ENCODE results near the gene SLCO2A1.
A peak's percentile ranks its signal among the peaks of the same experiment; 100 is the strongest.

Gene SLCO2A1

DNA sequence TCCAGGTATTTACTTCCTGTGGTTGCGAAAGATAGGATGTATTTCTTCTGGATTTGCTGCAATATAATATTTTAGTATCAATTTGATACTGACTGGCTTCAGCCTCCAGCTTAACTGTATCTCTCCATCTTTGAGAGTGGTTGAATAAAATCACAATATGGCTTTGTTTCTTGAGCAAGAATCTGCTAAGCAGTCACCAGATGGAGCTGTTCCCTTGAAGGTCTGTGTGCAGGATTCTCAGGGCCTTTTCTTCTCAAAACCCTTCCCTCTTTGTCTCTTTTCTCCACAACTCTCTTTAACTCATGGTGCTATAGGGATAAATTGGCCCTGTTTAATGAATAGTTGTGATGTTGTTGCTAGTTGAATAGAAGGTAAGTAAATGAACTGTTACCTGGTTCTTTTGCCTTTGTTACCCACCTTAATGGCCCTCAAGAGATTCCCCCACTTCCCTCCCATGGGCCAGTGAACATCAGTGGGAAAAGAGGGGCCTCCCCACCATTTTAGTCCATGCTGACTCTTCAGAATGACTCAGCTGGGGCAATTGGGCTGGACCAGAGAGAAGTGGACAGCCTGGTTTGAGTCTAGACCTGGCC lies 99.3 kb downstream of the SLCO2A1 start:
- DNase-seq: no peak

DNA sequence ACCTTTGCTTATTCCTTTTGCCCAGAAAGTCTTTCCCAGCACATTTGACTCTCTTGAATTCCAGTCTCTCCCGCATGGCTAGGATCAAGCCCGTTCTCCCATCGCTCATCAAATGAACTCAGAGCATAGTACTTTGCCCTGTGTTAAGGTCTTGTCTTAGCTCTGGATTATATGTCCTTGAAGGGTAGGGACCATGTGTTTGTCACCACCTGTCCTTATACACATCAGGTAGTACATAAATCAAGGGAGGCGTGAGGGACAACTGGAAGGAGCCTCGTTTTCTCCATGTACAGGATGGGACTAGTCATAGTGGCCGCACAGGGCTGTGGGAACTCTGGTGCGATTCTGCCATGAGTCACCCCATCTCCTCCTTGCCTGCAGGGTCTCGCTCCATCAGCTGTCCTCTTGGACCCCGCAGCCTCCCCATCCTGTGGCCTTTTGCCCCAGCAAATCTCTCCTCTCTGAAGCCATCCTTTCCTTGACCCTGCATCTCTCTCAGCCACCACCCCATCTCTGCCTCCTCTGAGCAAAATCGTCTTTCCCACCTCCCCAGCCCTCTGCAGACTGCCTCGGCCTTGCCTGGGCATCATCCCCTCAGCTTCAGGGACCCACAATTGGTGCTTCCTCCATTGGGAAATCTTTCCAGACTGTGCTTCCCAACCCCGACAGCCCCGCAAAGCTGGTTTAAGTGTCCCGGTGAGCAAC lies 100.7 kb downstream of the SLCO2A1 start:
- DNase-seq: no peak

DNA sequence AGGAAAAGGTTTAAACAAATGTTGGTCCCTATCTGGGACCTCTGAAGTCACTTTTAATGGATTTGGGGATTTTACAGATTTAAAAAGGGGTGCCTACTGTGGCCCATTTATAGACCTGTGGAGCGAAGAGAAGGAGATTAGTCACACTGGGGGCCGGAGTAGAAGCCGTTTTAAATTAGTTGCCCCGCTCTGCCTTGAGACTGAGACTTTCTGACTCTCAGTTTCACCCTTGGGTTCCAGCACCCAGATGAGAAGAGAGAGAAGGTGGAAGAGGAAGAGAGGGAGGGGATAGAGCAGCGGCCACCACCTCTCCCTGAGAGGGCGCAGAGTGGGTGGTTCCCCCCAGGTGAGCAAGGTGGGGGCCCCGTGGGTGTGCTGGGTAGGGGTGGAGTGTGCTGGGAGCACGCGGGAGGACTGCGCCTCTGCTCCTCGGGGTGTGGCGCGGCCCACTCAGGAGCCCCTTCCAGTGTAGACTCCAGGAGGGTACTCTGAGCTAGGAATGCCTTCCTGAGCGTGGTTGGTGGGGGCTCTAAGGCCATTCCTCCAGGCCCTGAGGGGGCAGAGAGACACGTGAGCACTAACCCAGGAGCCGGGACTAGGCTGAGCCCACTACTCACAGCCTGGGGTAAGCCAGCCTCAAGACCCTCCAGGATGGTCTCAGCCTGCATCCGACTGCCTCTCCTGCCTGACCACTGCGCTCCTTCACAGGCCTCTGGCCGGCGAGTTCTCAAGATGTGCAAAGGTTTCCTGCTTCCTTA lies 101.4 kb downstream of the SLCO2A1 start:
- no peak for DNase-seq

DNA sequence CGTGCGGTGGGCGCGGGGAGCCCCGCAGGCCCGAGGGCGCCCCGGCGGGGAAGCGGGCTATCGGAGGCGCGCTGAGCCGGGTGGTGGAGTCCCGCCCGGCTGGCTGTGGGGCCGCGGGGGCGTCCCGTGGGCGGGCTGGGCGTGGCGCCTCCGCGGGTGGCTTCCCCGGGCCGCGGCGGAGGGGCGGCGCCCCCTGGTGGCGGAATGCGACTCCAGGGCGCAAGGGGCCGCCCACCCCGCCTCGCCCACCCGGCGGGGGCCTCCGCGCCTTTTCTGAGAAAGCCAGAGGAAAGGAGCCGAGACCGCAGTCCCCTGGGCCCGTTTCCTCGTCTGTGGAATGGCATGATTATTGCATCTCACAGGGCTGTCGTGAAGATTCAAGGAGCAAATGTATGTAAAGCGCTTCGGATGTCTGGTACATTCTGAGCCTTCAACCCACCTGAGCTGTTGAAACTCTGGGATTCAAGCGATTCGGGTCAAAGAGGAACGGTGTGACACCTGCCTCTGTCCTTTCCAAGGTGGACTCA lies 102.1 kb downstream of the SLCO2A1 start:
- peak; percentile 46 for DNase-seq

DNA sequence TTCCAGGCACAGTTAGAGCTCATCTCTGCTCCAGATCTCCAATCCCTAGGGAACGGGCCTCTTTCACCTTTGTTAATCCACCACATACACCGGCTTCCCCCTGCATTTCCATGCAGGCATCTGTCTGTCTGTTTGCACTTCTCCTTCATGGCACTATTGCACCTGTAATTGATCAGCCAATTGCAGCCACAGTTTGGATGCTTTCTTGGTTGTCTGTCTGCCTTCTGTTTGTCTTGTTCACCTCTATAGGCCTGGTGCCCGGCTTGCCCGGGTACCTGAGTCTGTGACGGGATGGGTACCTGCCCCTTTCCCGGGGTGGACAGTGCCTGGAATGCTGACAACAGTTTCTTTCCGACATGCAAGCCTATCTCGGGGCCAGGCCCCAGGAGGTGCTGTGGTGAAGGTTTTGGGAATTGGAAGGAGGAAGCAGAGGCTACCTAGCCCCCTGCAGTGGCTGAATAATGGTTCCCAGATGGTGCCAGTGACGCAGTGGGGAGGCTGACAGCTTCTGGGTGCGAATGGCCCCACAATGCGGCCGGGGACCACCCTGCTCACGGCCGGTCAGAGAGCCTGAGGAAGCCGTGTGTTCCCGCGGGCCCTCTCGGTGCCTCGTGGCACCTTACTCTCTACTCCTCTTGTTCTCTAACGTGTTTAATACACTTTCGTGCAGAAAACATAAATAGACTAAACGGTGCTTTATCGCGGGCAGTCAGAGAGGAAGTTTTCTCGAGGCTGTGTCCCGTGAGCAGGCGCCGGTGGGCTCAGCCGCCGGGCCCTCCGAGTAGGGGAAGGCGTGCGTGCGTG lies 102.8 kb downstream of the SLCO2A1 start:
- no peak for DNase-seq

DNA sequence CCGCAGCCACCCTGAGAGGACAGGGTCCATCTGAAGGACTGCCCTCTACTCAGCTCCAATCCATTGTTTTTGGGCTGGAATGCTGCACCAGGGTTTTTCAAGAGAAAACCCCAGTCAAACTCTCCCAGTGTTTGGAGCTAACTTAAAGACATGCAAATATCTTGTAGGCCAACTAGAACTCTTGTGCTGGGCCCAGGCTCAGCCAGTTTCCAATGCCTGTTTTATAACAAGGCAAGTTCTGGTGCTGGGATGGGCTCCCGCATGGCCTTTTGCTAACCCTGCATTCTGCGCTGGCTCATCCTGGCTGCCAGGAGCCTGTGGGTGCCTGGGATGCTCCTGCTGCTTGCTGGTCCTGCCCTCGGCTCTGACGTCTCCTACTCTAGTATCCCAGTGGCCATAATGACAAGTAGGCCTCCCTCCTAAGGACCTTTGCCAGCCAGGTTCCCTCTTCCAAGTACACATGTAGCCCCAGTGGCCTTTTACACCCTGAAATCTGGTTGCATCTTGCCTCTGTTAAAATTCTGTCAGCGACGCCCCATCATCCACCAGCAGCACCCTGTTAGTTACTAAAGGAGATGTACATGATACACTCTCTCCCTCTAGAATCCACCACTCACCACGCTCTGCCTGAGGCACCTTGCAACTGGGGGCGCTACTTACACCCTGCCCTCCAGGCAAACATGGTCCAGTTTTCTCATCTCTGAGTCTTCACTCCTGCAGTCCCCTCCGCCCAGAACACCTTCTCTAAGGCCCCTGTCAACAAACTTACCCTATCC lies 103.6 kb downstream of the SLCO2A1 start:
- DNase-seq: no peak

DNA sequence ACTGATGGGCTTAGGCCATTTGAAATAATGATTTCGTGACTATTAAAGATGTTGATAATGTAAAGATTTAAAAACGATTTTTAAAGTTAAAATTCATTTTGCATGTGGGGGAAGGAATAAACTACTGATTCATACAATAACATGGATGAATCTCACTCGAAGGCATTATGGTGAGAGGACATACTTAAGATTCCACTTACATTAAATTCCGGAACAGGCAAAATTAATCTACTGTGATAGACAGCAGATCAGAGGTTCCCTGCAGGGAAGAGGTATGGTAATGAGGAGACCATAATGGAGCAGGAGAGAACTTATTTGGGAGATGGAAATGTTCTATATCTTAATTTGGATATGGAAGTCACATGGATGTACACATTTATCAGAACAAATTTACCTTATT lies 105.7 kb downstream of the SLCO2A1 start:
- no peak for DNase-seq

DNA sequence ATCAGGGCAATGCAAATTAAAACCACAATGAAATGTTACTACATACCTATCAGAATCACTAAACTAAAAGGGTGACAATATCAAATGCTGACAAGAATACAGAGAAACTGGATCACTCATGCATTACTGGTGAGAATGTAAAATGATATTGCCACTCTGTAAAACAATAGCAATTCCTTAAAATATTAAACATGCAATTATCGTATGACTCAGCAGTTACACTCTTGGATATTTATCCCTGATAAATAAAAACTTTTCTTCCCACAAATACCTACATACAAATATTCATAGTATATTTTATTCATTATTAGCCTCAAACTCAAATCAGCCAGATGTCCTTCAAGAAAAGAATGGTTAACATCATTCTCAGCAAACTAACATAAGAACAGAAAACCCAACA lies 108.1 kb downstream of the SLCO2A1 start:
- no peak for DNase-seq

DNA sequence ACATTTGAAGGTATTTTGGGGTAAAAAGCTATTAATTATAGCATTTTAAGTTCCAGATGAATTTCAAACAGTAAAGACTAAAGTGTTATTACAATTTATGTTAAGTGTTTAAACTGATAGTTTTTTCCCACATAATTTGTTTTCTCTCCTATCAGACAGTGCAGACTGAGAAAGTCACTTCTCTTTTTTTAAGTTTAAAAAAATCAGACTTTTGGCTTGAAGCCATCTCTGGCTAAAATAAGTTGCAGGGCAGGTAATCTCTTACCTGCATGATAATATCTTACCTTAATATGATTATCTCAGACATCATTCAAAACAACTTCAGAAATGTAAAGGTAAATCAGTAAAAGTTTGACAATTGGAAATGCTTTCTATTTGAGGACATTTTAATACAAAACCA lies 112.6 kb downstream of the SLCO2A1 start:
- DNase-seq: no peak

DNA sequence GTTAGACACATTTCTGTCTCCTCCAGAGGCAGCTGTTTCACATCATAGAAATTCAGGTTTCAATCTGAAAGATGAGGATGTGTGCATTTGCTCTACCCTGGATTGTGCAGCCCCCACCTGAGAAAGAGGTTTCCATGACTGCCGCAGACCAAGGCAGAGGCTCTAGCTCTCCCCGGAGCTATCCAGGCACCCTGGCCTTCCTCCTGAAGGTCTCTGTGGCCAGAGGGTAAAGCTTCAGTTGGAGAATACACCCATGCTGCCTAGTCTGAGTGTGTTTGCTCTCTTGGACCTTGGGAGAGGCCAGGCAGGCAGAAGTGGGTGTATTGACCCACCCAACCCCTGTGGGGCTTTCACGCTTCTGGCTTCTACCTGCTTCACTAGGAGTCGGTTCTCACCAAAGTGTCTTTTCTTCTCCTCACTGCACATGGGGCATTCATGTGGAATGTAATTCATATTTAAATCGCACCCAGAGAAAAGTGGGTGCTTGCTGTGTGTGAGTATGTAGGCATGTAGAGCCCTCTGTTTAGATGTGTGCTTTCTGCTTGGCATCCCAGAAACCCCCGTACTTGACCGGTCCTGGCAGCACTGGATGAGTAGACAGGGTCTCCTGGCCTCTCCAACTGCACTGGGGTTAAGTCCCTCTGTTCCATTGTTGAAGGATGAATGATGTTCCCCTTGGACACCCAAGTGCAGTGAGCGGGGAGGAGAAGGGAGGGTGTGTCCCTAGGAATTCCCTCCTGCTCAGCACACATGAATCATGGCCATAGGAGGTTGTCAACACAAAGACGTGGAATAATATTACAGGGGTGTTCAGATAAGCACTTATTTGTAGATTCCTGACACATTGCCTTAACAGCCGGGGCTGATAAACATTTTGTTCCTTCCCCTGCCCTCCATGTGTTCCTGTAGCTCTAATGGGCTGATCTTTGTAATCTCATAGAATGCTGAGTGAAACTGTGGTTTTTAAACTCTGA lies 113.8 kb downstream of the SLCO2A1 start:
- no peak for DNase-seq

DNA sequence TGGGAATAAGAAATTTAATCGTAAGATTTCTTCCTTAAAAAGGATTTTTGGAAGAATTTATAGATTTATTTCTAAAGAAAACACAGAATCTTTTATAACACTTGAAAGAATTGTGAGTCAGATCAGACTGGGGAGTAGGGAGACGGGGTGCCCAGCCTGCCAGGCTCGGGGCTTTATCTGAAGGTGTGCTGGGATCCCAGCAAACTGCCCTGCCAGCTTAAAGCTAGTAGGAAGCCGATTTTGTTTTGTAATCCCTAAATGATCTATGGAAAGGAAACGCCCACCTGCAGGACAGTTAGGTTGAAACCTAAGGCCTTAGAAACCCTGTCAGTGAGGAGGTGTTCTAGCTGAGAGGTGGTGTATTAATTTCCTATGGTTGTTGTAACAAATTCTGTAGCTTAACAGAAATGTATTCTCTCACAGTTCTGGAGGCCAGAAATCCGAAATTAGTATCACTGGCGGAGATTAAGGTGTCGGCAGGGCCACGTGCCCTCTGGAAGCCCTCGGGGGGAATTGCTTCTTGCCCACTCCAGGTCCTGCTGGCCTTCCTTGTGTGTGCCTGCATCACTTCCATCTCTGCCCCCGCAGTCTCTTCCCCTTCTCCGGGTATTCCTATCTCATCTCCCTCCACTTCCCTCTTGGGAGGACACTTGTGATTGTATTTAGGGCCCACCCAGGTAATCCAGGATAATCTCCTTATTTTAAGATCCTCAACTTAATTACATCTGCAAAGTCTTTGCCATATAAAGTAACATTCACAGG lies 114.7 kb downstream of the SLCO2A1 start:
- no peak for DNase-seq

DNA sequence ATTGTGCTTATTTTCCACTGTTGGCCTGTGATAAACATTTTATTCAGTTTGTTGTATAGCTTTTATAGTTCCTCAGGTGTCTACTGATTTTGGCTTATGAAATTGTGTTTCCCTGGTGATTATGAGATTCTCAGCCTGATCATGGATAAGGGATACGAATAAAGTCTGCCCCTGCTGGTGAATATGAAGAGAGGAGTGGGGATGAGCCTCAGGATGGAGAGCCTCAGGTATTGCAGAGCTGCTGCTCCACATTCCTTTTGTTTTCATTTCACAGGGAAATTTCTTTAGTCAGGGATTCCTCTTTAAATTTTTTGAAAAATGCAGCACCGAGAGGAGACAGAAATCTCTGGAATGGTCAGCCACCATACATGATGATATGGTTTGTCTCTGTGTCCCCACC lies 119.3 kb downstream of the SLCO2A1 start:
- no peak for DNase-seq

DNA sequence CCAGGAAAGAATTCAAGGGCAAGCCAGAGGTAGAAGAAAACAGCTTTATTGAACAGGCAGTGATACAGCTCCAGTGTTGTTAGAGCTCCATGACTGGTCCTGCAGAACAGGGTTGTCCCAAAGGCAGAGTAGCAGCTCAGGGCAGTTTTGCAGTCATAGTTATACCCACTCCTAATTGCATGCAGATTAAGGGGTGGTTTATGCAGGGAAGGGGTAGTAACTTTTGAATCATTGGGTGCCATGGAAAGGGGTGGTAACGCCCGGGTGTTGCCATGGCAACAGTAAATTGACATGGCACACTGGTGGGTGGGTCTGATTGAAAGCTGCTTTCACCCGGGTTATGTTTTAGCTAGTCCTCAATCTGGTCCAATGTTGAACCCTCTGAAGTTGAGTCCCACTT lies 124.3 kb downstream of the SLCO2A1 start:
- DNase-seq: no peak

DNA sequence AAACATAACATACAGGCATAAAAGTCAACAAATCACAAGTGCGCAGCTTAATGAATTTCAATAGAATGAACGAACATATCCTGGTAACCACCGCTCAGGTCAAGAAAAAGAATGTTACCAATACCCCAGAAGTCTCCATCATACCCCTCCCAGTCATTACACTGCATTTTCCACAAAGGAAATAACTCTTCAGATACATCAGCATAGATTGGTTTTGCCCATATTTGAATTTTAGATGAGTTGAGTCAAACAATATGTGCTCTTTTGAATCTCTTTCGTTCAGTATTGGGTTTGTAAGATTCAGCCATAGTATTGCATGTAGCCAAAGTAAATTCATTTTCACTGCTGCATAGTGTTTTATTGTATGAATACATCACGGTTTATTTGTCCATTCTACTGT lies 127.9 kb downstream of the SLCO2A1 start:
- no peak for DNase-seq

DNA sequence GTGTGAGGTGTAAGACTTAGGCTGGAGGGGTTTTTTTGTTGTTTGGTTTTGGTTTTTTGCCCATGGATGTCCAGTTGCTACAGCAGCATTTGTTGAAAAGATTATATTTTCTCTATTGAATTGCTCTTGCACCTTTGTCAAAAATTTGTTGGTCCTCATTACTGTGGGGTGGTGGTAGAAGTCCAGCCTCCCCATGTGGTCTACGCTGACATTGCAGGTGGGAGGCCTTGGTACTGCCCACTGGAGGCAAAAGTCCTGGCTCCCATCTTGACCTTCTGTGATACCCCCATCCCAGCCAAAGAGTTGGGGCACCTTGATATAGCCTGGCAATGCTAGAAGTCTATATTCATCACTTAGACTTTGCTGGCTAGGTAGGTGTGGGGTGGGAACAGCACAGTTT lies 128.6 kb downstream of the SLCO2A1 start:
- DNase-seq: no peak

DNA sequence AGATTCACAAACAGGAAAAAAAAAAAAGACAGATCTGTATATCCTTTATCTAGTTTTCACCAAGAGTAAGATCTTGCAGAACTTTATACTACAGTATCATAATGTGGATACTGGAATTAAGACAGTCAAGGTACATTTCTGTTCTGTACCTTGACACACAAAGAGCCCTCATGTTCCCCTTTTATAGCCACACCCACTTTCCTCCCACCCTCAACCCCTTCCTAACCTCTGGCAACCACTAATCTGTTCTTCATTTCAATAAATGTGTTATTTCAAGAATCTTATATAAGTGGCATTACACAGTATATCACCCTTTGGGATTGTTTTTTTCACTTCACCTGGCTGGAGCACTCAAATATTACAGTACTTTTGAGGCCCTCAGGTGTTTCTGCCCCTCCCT lies 130.4 kb downstream of the SLCO2A1 start:
- no peak for DNase-seq

DNA sequence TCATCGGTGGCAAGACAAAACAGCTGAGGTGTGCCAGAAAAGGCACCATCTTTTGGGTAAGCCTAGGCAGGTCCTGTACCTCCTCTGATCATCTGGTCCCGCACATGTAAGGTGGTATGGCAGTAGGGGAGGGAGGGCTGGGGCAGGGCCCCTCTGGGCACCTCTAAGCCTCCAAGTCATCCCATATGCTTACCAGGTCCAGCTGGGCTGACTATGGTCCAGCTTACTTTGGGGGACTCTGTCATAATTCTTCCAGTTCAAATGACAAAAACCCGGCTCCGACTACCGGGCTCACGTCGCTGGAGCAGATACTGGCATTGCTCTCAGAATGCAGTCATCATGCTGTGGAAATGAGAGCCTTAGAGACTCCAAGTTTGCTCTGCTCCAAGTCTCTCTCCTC lies 132.2 kb downstream of the SLCO2A1 start:
- no peak for DNase-seq

DNA sequence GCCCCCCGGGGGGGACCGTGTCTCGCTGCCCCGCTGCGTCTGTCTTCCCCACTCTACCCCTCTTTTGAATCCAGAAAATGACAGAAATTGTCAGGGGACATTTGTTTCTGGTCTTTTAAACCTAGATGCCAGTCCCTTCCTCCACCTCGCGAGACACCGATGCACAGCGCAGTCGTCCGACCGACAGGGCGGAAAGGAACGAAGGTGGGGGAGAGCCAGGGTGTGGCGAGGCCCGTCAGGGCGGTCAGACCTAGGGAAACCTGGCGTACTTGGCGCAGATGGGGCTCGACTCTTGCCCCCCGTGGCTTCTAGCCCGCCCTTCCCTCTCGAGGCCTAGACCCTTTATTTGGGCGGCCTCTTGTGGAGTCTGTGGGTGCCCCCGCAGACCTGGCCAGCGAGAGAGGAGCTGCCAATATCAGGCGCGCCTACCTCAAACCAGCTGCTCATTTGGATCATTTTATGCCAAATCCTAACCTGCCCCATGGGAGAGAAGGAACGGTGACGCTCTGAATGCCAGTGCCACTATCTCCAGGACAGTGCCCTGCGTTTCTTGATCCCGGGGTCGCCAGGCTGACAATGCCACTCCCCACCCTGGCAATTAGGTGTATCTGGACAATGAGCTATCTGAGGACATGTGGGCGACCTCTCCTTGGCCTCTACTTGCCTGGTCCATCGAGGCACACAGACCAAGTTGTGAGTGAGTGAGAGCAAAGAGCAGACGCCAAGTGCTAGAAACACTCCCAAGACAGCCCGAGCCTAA lies 133.5 kb downstream of the SLCO2A1 start:
- DNase-seq: no peak

DNA sequence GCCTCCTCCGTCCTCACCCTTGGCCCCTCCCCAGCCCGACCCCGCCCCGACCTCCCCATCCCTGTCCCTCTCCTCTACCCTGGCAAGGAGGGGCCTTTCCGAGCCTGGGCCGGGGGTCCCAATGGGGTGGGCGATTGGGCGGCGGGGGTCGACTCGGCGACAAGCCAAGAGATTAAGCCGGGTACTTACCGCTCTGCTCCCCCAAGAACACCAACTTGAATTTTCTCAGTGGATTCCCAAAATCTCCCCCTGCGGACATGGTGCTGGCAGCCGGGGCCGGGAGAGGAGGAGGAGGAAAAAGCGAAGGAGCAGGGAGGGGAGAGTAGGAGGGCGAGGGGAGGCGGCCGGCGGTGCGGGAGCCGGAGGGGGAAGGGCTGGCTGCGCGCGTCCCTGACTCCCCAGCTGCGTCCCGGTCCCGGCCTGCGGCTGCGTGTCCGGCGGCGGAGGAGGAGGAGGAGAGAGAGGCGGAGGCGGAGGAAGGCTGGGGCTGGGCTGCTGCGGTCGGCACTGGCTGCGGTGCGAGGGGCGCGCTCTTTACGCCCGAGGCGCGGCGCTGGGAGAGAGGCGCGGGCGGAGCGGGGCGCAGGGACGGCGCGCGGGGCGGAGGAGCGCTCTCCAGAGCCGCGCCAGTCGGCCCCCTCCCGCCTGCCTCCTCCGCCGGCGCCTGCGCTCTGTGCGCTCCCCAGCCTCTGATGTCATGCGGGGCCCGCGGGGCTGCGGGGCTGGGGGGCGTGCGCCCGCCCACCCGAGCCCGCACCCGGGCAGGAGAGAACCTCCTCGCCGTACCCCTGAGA lies 134.3 kb downstream of the SLCO2A1 start, which contains the start of gene RAB6B:
Gene RAB6B, minus strand, starts transcription at position 675 of the 794 bp plus-strand sequence. Its CDS starts 416 bp downstream, at position 259.
- peak; percentile 15 for DNase-seq

Measured in T1000 (cell line).